Activated naive CD4-positive, alpha-beta T cell treated with anti-CD3 and anti-CD28 coated beads, Interleukin-2, amount 10 ng/mL, durations not matched to agents 5 hours and 36 hours (primary cell): ENCODE data around the gene MAP3K4. TPM values are rescaled to one million over a fixed set of nuclear protein-coding genes. Genes with fewer than 3 reads are reported as not detected.

Source experiments
- total RNA-seq, 2 experiments: library from RNA; stranded (reverse); gene quantifications; one replicate each; pipeline ENCODE4 v1.2.3, GENCODE V29; 2021

MAP3K4 gene, protein sequence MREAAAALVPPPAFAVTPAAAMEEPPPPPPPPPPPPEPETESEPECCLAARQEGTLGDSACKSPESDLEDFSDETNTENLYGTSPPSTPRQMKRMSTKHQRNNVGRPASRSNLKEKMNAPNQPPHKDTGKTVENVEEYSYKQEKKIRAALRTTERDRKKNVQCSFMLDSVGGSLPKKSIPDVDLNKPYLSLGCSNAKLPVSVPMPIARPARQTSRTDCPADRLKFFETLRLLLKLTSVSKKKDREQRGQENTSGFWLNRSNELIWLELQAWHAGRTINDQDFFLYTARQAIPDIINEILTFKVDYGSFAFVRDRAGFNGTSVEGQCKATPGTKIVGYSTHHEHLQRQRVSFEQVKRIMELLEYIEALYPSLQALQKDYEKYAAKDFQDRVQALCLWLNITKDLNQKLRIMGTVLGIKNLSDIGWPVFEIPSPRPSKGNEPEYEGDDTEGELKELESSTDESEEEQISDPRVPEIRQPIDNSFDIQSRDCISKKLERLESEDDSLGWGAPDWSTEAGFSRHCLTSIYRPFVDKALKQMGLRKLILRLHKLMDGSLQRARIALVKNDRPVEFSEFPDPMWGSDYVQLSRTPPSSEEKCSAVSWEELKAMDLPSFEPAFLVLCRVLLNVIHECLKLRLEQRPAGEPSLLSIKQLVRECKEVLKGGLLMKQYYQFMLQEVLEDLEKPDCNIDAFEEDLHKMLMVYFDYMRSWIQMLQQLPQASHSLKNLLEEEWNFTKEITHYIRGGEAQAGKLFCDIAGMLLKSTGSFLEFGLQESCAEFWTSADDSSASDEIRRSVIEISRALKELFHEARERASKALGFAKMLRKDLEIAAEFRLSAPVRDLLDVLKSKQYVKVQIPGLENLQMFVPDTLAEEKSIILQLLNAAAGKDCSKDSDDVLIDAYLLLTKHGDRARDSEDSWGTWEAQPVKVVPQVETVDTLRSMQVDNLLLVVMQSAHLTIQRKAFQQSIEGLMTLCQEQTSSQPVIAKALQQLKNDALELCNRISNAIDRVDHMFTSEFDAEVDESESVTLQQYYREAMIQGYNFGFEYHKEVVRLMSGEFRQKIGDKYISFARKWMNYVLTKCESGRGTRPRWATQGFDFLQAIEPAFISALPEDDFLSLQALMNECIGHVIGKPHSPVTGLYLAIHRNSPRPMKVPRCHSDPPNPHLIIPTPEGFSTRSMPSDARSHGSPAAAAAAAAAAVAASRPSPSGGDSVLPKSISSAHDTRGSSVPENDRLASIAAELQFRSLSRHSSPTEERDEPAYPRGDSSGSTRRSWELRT (N-terminal part only)
- total RNA-seq = 10 to 100 TPM; 44.6 to 49.2 TPM

DNA sequence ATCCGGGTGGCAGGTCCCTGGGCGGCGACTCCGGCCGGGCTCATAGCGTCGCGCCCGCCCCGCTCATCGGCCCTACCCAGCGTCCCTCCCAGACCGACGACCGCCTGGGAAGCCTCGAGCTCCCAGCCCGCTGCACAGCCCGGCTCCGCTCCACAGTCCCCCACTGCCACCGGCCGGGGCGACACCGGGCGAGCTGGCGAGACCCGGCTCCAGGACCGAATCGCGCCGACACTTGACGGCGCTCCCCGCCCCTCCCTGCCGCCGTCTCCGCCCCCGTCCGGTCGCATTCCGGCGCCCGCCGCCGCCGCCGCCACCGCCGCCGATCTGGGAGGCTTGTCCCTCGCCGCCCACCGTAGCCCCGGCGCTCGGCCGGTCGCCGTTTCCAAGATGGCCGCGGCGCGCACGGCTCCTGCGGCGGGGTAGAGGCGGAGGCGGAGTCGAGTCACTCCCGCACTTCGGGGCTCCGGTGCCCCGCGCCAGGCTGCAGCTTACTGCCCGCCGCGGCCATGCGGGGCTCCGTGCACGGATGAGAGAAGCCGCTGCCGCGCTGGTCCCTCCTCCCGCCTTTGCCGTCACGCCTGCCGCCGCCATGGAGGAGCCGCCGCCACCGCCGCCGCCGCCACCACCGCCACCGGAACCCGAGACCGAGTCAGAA is at the start of gene MAP3K4:
MAP3K4 (plus strand) TSS at position 364 of the 655 bp plus-strand sequence; CDS start at position 527, 163 bp downstream.

